ENCODE measurements around the gene LRPPRC. TPM values are rescaled to one million over a fixed set of nuclear protein-coding genes. Genes with fewer than 3 reads are reported as not detected.
A peak's percentile ranks its signal among the peaks of the same experiment; 100 is the strongest.

Gene LRPPRC
- total and polyA plus RNA-seq, 4 donors: 10.3 to 51.4 (median 32.3) TPM

- intact Hi-C loops (cut with DNase I): loop anchor here in 1 of 2 donors (5.0 kb wide), 1 partner anchor 267 kb away; no protein-coding TSS in a partner anchor
- no peaks in the 10 kb centered on the region for H3K4me1 ChIP-seq (ENCODE audit: control insufficient read depth in 1 of 2, insufficient read depth in 2 of 2, low read length in 2 of 2)
- no peak overlapping the region for H3K4me3 ChIP-seq (ENCODE audit: low read length in 2 of 2)
- H3K27ac ChIP-seq (ENCODE audit: low read depth in 1 of 2, low read length in 2 of 2): no peak overlapping the region
- 77% methylated on average over 5 of the region's 5 CpGs for WGBS, 2 donors
- no peaks in the 10 kb centered on the region for H3K27me3 ChIP-seq (ENCODE audit: control insufficient read depth in 1 of 2, insufficient read depth in 2 of 2, low read length in 1 of 2)
- no peaks in the 10 kb centered on the region for H3K36me3 ChIP-seq (ENCODE audit: control insufficient read depth in 1 of 2, insufficient read depth in 2 of 2, low read length in 1 of 2)
- ATAC-seq (ENCODE audit: low FRiP score): no peak
- no peak for DNase-seq
- H3K9me3 ChIP-seq (ENCODE audit: control insufficient read depth, low read length): no peaks in the 10 kb centered on the region
These were observed 116.5 kb downstream of the LRPPRC start for GRCh38 chr2:43879261-43879660.

DNA sequence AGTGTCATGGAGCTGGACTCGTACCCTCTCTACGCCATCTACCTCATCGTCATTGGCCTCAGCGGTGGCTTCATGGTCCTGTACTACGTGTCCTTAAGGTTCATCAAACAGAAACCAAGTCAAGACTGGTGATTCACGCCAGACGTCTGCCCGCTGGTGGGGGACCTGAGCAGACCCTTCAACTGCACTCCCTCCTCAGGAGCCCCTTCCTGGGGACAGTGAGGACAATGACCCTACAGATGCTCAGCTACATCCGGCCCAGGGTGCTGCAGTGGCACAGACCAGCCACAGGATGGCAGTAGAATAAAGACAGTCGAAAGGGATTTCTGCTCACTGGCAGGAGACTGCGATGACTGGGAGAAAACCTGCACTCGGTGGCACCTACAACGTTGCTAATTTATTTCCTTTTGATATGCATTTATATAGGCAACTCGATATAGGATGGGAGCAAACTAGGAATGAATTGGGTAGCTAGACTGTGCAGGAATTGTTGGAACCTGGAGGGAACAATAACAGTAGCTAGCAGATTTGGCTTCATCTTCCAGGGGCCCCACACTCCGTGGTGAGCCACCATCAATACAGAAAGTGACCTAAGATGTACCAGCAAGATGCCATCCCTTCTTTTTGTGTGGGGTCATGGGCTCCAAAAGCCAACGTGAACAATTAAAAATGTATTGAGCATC, 117.9 kb downstream of the LRPPRC start:
- no peaks in the 10 kb centered on the region for H3K27me3 ChIP-seq (ENCODE audit: control insufficient read depth in 1 of 2, insufficient read depth in 2 of 2, low read length in 1 of 2)
- DNase-seq (peak; percentile 61 to 79), ATAC-seq (ENCODE audit: low FRiP score) (peak; percentile 73)
- intact Hi-C loops (cut with DNase I): loop anchor here in 1 of 2 donors (5.0 kb wide), 1 partner anchor 266 kb away; no protein-coding TSS in a partner anchor
- H3K27ac ChIP-seq (ENCODE audit: low read depth in 1 of 2, low read length in 2 of 2): no peak overlapping the region
- no peaks in the 10 kb centered on the region for H3K36me3 ChIP-seq (ENCODE audit: control insufficient read depth in 1 of 2, insufficient read depth in 2 of 2, low read length in 1 of 2)
- no peaks in the 10 kb centered on the region for H3K9me3 ChIP-seq (ENCODE audit: control insufficient read depth, low read length)
- WGBS, 2 donors: 32 to 34% methylated on average over 16 of the region's 16 CpGs
- no peak overlapping the region for H3K4me3 ChIP-seq (ENCODE audit: low read length in 2 of 2)
- no peaks in the 10 kb centered on the region for H3K4me1 ChIP-seq (ENCODE audit: control insufficient read depth in 1 of 2, insufficient read depth in 2 of 2, low read length in 2 of 2)

DNA sequence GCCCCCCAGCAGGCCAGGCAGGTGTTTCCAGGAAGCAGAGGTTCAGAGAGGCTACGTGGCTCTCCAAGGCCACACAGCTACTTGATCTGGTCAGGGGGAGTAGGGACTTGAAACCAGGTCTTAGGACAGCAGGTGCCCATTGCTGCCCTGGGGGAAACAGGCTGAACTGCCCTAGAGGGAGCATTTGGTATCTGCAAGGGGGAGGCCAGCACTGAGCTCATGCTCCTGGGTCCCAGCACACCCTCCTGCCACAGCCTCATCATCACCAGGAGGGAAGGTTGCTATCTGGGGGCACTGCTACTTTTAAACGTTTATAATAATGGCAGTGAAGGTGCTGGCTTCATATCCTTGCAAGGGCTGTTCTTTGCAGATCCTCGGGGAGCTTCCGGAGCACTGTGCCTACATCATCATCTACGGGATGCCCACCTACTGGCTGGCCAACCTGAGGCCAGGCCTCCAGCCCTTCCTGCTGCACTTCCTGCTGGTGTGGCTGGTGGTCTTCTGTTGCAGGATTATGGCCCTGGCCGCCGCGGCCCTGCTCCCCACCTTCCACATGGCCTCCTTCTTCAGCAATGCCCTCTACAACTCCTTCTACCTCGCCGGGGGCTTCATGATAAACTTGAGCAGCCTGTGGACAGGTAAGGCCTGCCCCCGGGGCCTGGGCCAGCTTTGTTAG, 120.9 kb downstream of the LRPPRC start:
- WGBS, 2 donors: 85 to 88% methylated on average over 10 to 11 of the region's 11 CpGs
- Histone ChIP-seq H3K27me3 (ENCODE audit: control insufficient read depth in 1 of 2, insufficient read depth in 2 of 2, low read length in 1 of 2) (no peaks in the 10 kb centered on the region), H3K27ac (ENCODE audit: low read depth in 1 of 2, low read length in 2 of 2) (no peak overlapping the region), H3K9me3 (ENCODE audit: control insufficient read depth, low read length) (no peaks in the 10 kb centered on the region), H3K4me1 (ENCODE audit: control insufficient read depth in 1 of 2, insufficient read depth in 2 of 2, low read length in 2 of 2) (no peaks in the 10 kb centered on the region), H3K4me3 (ENCODE audit: low read length in 2 of 2) (no peak overlapping the region), H3K36me3 (ENCODE audit: control insufficient read depth in 1 of 2, insufficient read depth in 2 of 2, low read length in 1 of 2) (no peaks in the 10 kb centered on the region)
- intact Hi-C loops (cut with DNase I): loop anchor here in 1 of 2 donors (5.0 kb wide), 1 partner anchor 263 kb away; no protein-coding TSS in a partner anchor
- no peak for ATAC-seq (ENCODE audit: low FRiP score)
- no peak for DNase-seq

DNA sequence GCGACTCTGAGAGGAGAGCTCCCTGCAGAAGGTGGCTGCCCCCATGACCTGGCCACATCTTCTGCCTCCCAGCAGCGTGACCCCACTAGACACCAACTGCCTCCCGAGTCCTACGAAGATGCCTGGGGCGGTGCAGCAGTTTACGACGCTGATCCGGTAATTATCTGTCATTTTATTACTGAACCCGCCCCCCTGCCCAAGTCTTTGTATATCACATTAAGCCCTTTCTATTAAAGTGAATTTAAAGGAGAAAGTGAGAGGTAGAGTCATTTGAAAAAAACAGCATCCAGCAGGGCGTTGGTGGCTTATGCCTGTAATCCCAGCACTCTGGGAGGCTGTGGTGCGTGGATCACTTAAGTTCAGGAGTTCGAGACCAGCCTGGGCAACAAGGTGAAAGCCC, 123.6 kb downstream of the LRPPRC start:
- H3K36me3 ChIP-seq (ENCODE audit: control insufficient read depth in 1 of 2, insufficient read depth in 2 of 2, low read length in 1 of 2): no peaks in the 10 kb centered on the region
- H3K4me3 ChIP-seq (ENCODE audit: low read length in 2 of 2): no peak overlapping the region
- DNase-seq (no peak), ATAC-seq (ENCODE audit: low FRiP score) (no peak)
- no peaks in the 10 kb centered on the region for H3K9me3 ChIP-seq (ENCODE audit: control insufficient read depth, low read length)
- WGBS, 2 donors: 85% methylated on average over 12 of the region's 12 CpGs
- H3K27ac ChIP-seq (ENCODE audit: low read depth in 1 of 2, low read length in 2 of 2): no peak overlapping the region
- no peaks in the 10 kb centered on the region for H3K27me3 ChIP-seq (ENCODE audit: control insufficient read depth in 1 of 2, insufficient read depth in 2 of 2, low read length in 1 of 2)
- H3K4me1 ChIP-seq (ENCODE audit: control insufficient read depth in 1 of 2, insufficient read depth in 2 of 2, low read length in 2 of 2): no peaks in the 10 kb centered on the region
- intact Hi-C loops (cut with DNase I): no loop called here

DNA sequence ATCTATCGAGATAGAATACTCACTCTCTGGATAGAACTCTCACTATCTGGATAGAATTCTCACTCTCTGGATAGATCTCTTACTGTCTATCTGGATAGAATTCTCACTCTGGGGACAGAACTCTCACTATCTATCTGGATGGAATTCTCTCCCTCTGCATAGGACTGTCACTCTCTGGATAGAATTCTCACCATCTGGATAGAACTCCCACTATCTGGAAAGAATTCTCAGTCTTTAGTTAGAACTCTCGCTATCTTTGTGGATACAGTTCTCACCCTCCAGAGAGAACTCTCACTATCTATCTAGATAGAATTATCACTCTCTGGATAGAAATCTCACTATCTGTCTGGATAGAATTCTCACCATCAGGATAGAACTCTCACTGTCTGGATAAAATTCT, 140.5 kb downstream of the LRPPRC start:
- 83 to 90% methylated on average over 2 of the region's 2 CpGs for WGBS, 2 donors

DNA sequence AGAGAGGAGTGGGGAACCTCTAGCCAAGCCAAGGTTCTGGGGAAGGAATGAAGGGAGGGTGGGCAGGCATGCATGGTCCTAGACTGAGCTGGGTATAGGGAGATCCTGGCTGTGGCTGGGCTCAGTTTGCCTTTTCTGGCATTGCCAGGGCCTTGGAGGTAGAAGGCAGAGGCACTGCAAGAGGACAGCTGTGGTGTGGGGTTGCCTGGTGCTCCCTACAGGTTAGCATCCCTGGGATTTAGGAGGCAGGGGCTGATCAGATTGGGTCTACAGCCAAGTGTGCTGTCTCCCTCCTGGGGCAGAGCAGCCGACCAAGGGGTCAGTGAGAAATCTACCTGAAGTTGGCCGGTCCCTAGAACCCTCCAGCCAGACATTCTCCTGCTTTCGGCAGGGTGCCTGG, 141.1 kb downstream of the LRPPRC start:
- H3K27me3 ChIP-seq (ENCODE audit: control insufficient read depth in 1 of 2, insufficient read depth in 2 of 2, low read length in 1 of 2): no peaks in the 10 kb centered on the region
- DNase-seq: no peak

More for the DNA sequence above, 140.5 kb downstream of the LRPPRC start:
- Histone ChIP-seq H3K27me3 (ENCODE audit: control insufficient read depth in 1 of 2, insufficient read depth in 2 of 2, low read length in 1 of 2) (no peaks in the 10 kb centered on the region), H3K36me3 (ENCODE audit: control insufficient read depth in 1 of 2, insufficient read depth in 2 of 2, low read length in 1 of 2) (no peaks in the 10 kb centered on the region), H3K9me3 (ENCODE audit: control insufficient read depth, low read length) (no peaks in the 10 kb centered on the region), H3K4me3 (ENCODE audit: low read length in 2 of 2) (no peak overlapping the region), H3K4me1 (ENCODE audit: control insufficient read depth in 1 of 2, insufficient read depth in 2 of 2, low read length in 2 of 2) (no peaks in the 10 kb centered on the region), H3K27ac (ENCODE audit: low read depth in 1 of 2, low read length in 2 of 2) (no peak overlapping the region)
- DNase-seq: no peak
- no peak for ATAC-seq (ENCODE audit: low FRiP score)
- intact Hi-C loops (cut with DNase I): no loop called here

DNA sequence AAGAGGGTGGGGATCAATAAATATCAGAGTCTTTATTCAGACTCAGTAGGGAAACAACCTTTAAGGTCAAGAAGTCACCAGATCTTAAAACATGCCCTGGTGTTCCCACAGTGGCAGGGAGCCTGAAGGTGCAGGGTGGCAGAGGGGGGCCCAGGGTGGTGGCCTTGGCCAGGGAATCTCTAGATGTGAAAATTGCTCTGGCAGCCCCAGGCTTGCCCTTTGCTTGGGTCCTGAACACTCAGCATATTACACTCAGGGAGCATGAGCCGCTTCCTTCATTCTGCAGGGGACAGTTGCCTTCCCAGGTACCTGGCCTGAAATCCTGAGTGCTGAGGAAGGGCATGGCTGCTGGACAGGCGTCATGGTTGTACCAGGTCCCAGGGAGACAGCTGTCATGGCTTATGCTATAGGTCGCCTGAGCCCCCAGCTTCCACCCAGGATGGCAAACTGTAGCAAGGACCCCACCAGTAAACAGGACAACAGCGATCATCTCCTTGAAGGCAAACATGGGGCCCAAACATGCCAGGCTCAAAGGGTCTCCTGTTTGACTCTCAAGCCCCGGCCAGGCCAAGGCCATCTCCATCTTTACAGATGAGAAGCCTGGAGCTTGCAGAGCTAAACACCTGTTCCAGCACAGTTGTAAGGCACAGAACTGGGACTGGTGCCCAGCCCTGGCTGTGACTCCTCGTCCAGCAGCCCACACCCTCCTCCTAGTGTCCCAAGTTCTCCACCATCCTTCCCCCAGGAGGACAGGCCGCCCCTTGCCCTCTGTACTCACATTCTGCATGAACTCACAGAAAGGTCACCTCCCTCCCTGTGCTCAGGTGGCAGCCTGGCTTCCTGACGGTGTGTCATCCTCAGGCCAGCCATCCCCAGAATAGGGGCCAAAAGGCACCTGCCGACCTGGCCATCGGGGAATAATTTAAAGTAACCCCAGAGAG, 142.4 kb downstream of the LRPPRC start:
- Histone ChIP-seq H3K4me3 (ENCODE audit: low read length in 2 of 2) (no peak overlapping the region), H3K9me3 (ENCODE audit: control insufficient read depth, low read length) (no peaks in the 10 kb centered on the region), H3K27ac (ENCODE audit: low read depth in 1 of 2, low read length in 2 of 2) (no peak overlapping the region), H3K4me1 (ENCODE audit: control insufficient read depth in 1 of 2, insufficient read depth in 2 of 2, low read length in 2 of 2) (no peaks in the 10 kb centered on the region), H3K36me3 (ENCODE audit: control insufficient read depth in 1 of 2, insufficient read depth in 2 of 2, low read length in 1 of 2) (no peaks in the 10 kb centered on the region), H3K27me3 (ENCODE audit: control insufficient read depth in 1 of 2, insufficient read depth in 2 of 2, low read length in 1 of 2) (no peaks in the 10 kb centered on the region)
- no peak for DNase-seq
- intact Hi-C loops (cut with DNase I): no loop called here
- WGBS, 2 donors: 76 to 87% methylated on average over 10 of the region's 10 CpGs
- ATAC-seq (ENCODE audit: low FRiP score): no peak

More for the DNA sequence above, 141.1 kb downstream of the LRPPRC start:
- Histone ChIP-seq H3K4me1 (ENCODE audit: control insufficient read depth in 1 of 2, insufficient read depth in 2 of 2, low read length in 2 of 2) (no peaks in the 10 kb centered on the region), H3K4me3 (ENCODE audit: low read length in 2 of 2) (no peak overlapping the region), H3K27ac (ENCODE audit: low read depth in 1 of 2, low read length in 2 of 2) (no peak overlapping the region), H3K9me3 (ENCODE audit: control insufficient read depth, low read length) (no peaks in the 10 kb centered on the region), H3K36me3 (ENCODE audit: control insufficient read depth in 1 of 2, insufficient read depth in 2 of 2, low read length in 1 of 2) (no peaks in the 10 kb centered on the region)
- intact Hi-C loops (cut with DNase I): no loop called here
- ATAC-seq (ENCODE audit: low FRiP score): no peak
- WGBS, 2 donors: 72 to 89% methylated on average over 3 of the region's 3 CpGs

GRCh38 chr2:43852196-43852730, 143.5 kb downstream of the LRPPRC start:
- H3K36me3 ChIP-seq (ENCODE audit: control insufficient read depth in 1 of 2, insufficient read depth in 2 of 2, low read length in 1 of 2): no peaks in the 10 kb centered on the region
- H3K27ac ChIP-seq (ENCODE audit: low read depth in 1 of 2, low read length in 2 of 2): no peak overlapping the region
- no peak for DNase-seq
- H3K4me3 ChIP-seq (ENCODE audit: low read length in 2 of 2): no peak overlapping the region
- intact Hi-C loops (cut with DNase I): no loop called here
- H3K27me3 ChIP-seq (ENCODE audit: control insufficient read depth in 1 of 2, insufficient read depth in 2 of 2, low read length in 1 of 2): no peaks in the 10 kb centered on the region
- 96 to 97% methylated on average over 20 to 21 of the region's 21 CpGs for WGBS, 2 donors
- ATAC-seq (ENCODE audit: low FRiP score): no peak
- no peaks in the 10 kb centered on the region for H3K4me1 ChIP-seq (ENCODE audit: control insufficient read depth in 1 of 2, insufficient read depth in 2 of 2, low read length in 2 of 2)
- no peaks in the 10 kb centered on the region for H3K9me3 ChIP-seq (ENCODE audit: control insufficient read depth, low read length)
